HepG2 (cell line): ENCODE measurements around the gene NGFR.

ENCODE experiments used
- PCBP2 ChIP-seq: fragments of 200-400 bp; formaldehyde crosslinking; optimal IDR thresholded peaks from 2 replicates; pipeline ENCODE3; 2018; ENCODE audit warnings: low read length, low read depth; ENCODE audit not compliant: poor library complexity, severe bottlenecking
- POLR2A ChIP-seq, 2 experiments: IDR thresholded peaks; 2 replicates each; pipeline ENCODE4 v1.6.1; 2011; ENCODE audit warnings: low read depth in 2 of 2, low read length in 2 of 2, mild to moderate bottlenecking in 1 of 2, moderate library complexity in 1 of 2; ENCODE audit not compliant: insufficient read depth in 1 of 2
- ZNF143 ChIP-seq: sonication (generic); formaldehyde crosslinking; IDR thresholded peaks from 2 replicates; pipeline ENCODE4 v1.4.0; 2020; ENCODE audit warnings: missing genetic modification reagents
- TF ChIP-seq, protein P1 (sequence below): sonication (generic); formaldehyde crosslinking; IDR thresholded peaks from 2 replicates; pipeline ENCODE4 v1.5.0; 2020; ENCODE audit warnings: mild to moderate bottlenecking, missing genetic modification reagents, moderate library complexity

DNA sequence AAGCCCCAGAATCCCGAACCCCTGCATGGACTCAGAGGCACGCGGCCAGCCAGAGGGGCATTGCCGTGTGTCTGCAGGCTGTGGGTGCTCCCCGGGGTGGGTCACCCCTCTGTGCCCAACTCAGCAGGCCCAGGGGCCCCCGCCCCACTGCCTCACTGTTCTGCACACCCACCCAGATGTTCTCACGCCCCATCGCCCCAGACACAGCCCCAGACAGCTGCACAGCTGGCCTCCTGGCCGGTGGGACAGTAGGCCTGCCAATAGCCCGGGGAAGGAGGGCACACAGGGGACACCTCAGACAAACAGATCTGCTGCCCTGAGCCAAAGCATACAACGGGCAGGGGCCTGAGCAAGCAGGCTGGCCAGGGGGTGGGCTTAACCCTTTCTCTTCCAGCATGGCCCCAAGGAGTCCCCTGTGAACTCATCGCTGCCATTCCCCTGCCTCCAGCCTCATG, 53.0 kb downstream of the NGFR start:
- TF ChIP-seq ZNF143 (CRISPR knock-in tag) (no peak), POLR2A (IDR thresholded peaks at IDR 0.05; ENCODE audit: insufficient read depth in 1 of 2, low read depth in 2 of 2, low read length in 2 of 2) (no peak), PCBP2 (no peak)
- TF ChIP-seq, protein P1, sequence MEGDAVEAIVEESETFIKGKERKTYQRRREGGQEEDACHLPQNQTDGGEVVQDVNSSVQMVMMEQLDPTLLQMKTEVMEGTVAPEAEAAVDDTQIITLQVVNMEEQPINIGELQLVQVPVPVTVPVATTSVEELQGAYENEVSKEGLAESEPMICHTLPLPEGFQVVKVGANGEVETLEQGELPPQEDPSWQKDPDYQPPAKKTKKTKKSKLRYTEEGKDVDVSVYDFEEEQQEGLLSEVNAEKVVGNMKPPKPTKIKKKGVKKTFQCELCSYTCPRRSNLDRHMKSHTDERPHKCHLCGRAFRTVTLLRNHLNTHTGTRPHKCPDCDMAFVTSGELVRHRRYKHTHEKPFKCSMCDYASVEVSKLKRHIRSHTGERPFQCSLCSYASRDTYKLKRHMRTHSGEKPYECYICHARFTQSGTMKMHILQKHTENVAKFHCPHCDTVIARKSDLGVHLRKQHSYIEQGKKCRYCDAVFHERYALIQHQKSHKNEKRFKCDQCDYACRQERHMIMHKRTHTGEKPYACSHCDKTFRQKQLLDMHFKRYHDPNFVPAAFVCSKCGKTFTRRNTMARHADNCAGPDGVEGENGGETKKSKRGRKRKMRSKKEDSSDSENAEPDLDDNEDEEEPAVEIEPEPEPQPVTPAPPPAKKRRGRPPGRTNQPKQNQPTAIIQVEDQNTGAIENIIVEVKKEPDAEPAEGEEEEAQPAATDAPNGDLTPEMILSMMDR (CRISPR knock-in tag): no peak
